ENCODE measurements around the gene MRPL27.
A peak's percentile ranks its signal among the peaks of the same experiment; 100 is the strongest.

MRPL27 gene

GRCh38 chr17:50359005-50359699, 13.8 kb downstream of the MRPL27 start:
- DNase-seq, result no peak

- DNase-seq, result no peak
These were observed 14.8 kb downstream of the MRPL27 start for GRCh38 chr17:50358177-50358576.

- no peak for DNase-seq
These were observed 16.0 kb downstream of the MRPL27 start for GRCh38 chr17:50356892-50357510.

GRCh38 chr17:50356418-50356817, 16.6 kb downstream of the MRPL27 start:
- no peak for DNase-seq

- no peak for DNase-seq
These were observed 17.2 kb downstream of the MRPL27 start for GRCh38 chr17:50355701-50356341.

GRCh38 chr17:50355336-50355700, 17.7 kb downstream of the MRPL27 start:
- no peak for DNase-seq

GRCh38 chr17:50354776-50355175, 18.2 kb downstream of the MRPL27 start:
- no peak for DNase-seq

- DNase-seq, result no peak
These were observed 18.8 kb downstream of the MRPL27 start for GRCh38 chr17:50354198-50354597.

GRCh38 chr17:50353600-50354195, 19.3 kb downstream of the MRPL27 start:
- no peak for DNase-seq

GRCh38 chr17:50352693-50353599, 20.0 kb downstream of the MRPL27 start:
- DNase-seq, result no peak

- DNase-seq, result no peak
These were observed 20.8 kb downstream of the MRPL27 start for GRCh38 chr17:50352072-50352692.

GRCh38 chr17:50350733-50351132, 22.3 kb downstream of the MRPL27 start:
- DNase-seq, result no peak

GRCh38 chr17:50349243-50349600, 23.8 kb downstream of the MRPL27 start:
- DNase-seq, result no peak

GRCh38 chr17:50348522-50349242, 24.3 kb downstream of the MRPL27 start:
- DNase-seq, result no peak

- no peak for DNase-seq
These were observed 25.1 kb downstream of the MRPL27 start for GRCh38 chr17:50347894-50348291.

GRCh38 chr17:50347117-50347893, 25.7 kb downstream of the MRPL27 start:
- peak; percentile 8 for DNase-seq

GRCh38 chr17:50346313-50347116, 26.5 kb downstream of the MRPL27 start:
- no peak for DNase-seq

GRCh38 chr17:50345432-50346312, 27.3 kb downstream of the MRPL27 start, which contains the start of gene XYLT2:
TSS of gene XYLT2 (plus strand) at chr17:50346126. CDS start at chr17:50346141, 15 bp downstream.
- peak; percentile 70 for DNase-seq

Data from NCI-H2227 treated with DMSO at 0.1 percent for 48 hours (cell line).